Thyroid gland (tissue), 4 donors: ENCODE data around the gene TNNC1.
A peak's percentile ranks its signal among the peaks of the same experiment; 100 is the strongest.

Experiments used
- CTCF ChIP-seq, 6 experiments: fragments of 200-600 bp in 3 of 6; fragments of 450-650 bp in 3 of 6; sonication (generic) in 3 of 6; IDR thresholded peaks; one replicate each; pipeline ENCODE4 v1.5.1; 2016 to 2019; ENCODE audit warnings: antibody characterized with exemption in 6 of 6, mild to moderate bottlenecking in 2 of 6, inconsistent platforms in 1 of 6, moderate library complexity in 1 of 6
- POLR2A ChIP-seq, 2 donors: fragments of 450-650 bp; IDR thresholded peaks; one replicate each; pipeline ENCODE4 v1.6.1; 2017; ENCODE audit warnings: antibody characterized with exemption in 2 of 2, mild to moderate bottlenecking in 2 of 2, moderate library complexity in 1 of 2

- TF ChIP-seq CTCF (IDR thresholded peaks at IDR 0.05) (no peak), POLR2A (IDR thresholded peaks at IDR 0.05) (peak in 1 of 2 donors; percentile 78)
These were observed 1.7 kb upstream of the TNNC1 start, which contains the start of gene NISCH for GRCh38 chr3:52455283-52456168.
